DOHH2 (cell line): ENCODE results near the gene C20orf204.
A peak's percentile ranks its signal among the peaks of the same experiment; 100 is the strongest.

Source experiments
- H3F3A ChIP-seq: fragments of 200-600 bp; sonication (generic), shearing (Covaris generic); 2 replicates; pipeline ENCODE4 v1.6.0; 2016; ENCODE audit warnings: antibody characterized with exemption, mild to moderate bottlenecking; ENCODE audit not compliant: control insufficient read depth, insufficient read depth
- H3K27ac ChIP-seq: fragments of 200-600 bp; sonication (generic); 2 replicates; pipeline ENCODE4 v1.5.1; 2014; ENCODE audit warnings: low read depth, mild to moderate bottlenecking, low read length, moderate library complexity
- H3K27me3 ChIP-seq: fragments of 200-600 bp; sonication (generic); 2 replicates; pipeline ENCODE4 v1.6.1; 2014; ENCODE audit warnings: mild to moderate bottlenecking, low read length, mixed read lengths; ENCODE audit not compliant: control insufficient read depth
- H3K36me3 ChIP-seq: fragments of 200-600 bp; sonication (generic); 2 replicates; pipeline ENCODE4 v1.6.1; 2014; ENCODE audit warnings: mild to moderate bottlenecking, low read length, moderate library complexity, mixed read lengths; ENCODE audit not compliant: control insufficient read depth
- H3K4me1 ChIP-seq: fragments of 200-600 bp; sonication (generic); 2 replicates; pipeline ENCODE4 v1.6.1; 2014; ENCODE audit warnings: mild to moderate bottlenecking, low read length, mixed read lengths; ENCODE audit not compliant: control insufficient read depth
- H3K4me2 ChIP-seq: fragments of 200-600 bp; sonication (generic); 2 replicates; pipeline ENCODE4 v1.6.0; 2014; ENCODE audit warnings: mild to moderate bottlenecking, low read length, moderate library complexity
- H3K4me3 ChIP-seq: fragments of 200-600 bp; sonication (generic); 2 replicates; pipeline ENCODE4 v1.5.1; 2014; ENCODE audit warnings: mild to moderate bottlenecking, low read length, mixed read lengths
- H3K79me2 ChIP-seq: fragments of 200-600 bp; sonication (generic); 2 replicates; pipeline ENCODE4 v1.6.1; 2014; ENCODE audit warnings: mild to moderate bottlenecking, low read length, mixed read lengths; ENCODE audit not compliant: control insufficient read depth
- H3K9me2 ChIP-seq: fragments of 200-600 bp; sonication (generic); replicated peaks from 2 replicates; pipeline ENCODE4 v1.6.1; 2014; ENCODE audit warnings: mild to moderate bottlenecking, low read length, mixed read lengths; ENCODE audit not compliant: control insufficient read depth
- H3K9me3 ChIP-seq: fragments of 200-600 bp; sonication (generic); 2 replicates; pipeline ENCODE4 v1.6.1; 2014; ENCODE audit warnings: antibody characterized with exemption, low read length, mixed read lengths; ENCODE audit not compliant: control insufficient read depth, insufficient read depth
- H4K20me1 ChIP-seq: fragments of 200-600 bp; sonication (generic); 2 replicates; pipeline ENCODE4 v1.6.0; 2014; ENCODE audit warnings: low read depth, mild to moderate bottlenecking, antibody characterized with exemption, low read length, moderate library complexity; ENCODE audit not compliant: control insufficient read depth, insufficient read depth
- EZH2phosphoT487 ChIP-seq: fragments of 200-600 bp; sonication (generic); IDR thresholded peaks from 2 replicates; pipeline ENCODE4 v1.6.1; 2017; ENCODE audit warnings: borderline replicate concordance, mild to moderate bottlenecking, antibody characterized with exemption, low read length, moderate library complexity, mixed read lengths
- TF ChIP-seq, protein P1 (sequence below): fragments of 200-600 bp; sonication (generic); IDR thresholded peaks from one replicate; pipeline ENCODE4 v1.5.1; 2014; ENCODE audit warnings: antibody characterized with exemption, mild to moderate bottlenecking, low read depth, low read length; ENCODE audit not compliant: poor library complexity, severe bottlenecking

The C20orf204 gene

DNA sequence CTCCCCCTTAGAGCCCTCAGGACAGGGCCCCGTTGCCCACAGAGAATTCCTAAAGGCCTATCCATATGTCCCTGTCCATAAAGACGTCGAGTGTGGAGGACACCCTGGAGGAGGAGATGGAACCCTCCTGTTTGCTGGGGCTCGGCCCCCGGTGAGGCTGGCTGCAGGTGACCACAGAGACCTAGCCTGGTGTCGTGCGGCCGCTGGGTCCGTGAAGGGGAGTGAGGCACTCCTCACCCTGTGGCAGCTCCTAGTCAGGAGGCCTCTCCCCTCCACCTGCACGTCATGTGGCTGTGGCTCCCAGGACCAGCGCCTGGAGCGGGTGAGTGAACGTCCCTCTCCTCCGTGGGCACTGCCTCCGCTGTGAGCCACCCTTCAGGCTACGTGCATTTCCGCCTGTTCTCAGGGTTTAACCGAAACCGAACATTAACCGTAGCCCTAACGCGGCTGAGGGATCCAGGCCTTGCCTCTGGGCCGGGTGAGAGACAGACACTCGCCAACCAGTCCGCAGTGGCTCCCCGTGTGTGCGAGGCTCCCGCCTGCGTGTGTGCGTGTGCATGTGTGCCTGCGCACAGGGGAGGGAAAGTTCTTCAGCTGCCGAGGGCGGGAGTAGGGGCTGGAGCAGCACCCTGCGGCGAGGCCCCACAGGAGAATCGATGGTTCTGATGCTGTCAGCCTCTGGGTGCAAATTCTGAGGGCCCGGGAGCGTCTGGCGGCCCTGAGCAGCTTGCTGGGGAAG is 21.1 kb downstream of the C20orf204 start:
- H3K4me1 ChIP-seq = peaks cover 17% of the 10 kb centered on the region
- H3K36me3 ChIP-seq = no peaks in the 10 kb centered on the region
- H3K79me2 ChIP-seq = no peaks in the 10 kb centered on the region
- H3K4me3 ChIP-seq = no peak overlapping the region
- peaks cover 31% of the 10 kb centered on the region for H3K27me3 ChIP-seq
- H3K9me3 ChIP-seq = no peaks in the 10 kb centered on the region
- no peaks in the 10 kb centered on the region for H4K20me1 ChIP-seq
- H3K27ac ChIP-seq = no peak overlapping the region
- no peaks in the 10 kb centered on the region for H3K9me2 ChIP-seq
- H3F3A ChIP-seq = no peaks in the 10 kb centered on the region
- TF ChIP-seq, protein P1, sequence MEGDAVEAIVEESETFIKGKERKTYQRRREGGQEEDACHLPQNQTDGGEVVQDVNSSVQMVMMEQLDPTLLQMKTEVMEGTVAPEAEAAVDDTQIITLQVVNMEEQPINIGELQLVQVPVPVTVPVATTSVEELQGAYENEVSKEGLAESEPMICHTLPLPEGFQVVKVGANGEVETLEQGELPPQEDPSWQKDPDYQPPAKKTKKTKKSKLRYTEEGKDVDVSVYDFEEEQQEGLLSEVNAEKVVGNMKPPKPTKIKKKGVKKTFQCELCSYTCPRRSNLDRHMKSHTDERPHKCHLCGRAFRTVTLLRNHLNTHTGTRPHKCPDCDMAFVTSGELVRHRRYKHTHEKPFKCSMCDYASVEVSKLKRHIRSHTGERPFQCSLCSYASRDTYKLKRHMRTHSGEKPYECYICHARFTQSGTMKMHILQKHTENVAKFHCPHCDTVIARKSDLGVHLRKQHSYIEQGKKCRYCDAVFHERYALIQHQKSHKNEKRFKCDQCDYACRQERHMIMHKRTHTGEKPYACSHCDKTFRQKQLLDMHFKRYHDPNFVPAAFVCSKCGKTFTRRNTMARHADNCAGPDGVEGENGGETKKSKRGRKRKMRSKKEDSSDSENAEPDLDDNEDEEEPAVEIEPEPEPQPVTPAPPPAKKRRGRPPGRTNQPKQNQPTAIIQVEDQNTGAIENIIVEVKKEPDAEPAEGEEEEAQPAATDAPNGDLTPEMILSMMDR = no peak
- no peak for TF ChIP-seq EZH2phosphoT487
- peak overlapping the region; percentile 66; the same call in 1 of the 2 replicates for H3K4me2 ChIP-seq

DNA sequence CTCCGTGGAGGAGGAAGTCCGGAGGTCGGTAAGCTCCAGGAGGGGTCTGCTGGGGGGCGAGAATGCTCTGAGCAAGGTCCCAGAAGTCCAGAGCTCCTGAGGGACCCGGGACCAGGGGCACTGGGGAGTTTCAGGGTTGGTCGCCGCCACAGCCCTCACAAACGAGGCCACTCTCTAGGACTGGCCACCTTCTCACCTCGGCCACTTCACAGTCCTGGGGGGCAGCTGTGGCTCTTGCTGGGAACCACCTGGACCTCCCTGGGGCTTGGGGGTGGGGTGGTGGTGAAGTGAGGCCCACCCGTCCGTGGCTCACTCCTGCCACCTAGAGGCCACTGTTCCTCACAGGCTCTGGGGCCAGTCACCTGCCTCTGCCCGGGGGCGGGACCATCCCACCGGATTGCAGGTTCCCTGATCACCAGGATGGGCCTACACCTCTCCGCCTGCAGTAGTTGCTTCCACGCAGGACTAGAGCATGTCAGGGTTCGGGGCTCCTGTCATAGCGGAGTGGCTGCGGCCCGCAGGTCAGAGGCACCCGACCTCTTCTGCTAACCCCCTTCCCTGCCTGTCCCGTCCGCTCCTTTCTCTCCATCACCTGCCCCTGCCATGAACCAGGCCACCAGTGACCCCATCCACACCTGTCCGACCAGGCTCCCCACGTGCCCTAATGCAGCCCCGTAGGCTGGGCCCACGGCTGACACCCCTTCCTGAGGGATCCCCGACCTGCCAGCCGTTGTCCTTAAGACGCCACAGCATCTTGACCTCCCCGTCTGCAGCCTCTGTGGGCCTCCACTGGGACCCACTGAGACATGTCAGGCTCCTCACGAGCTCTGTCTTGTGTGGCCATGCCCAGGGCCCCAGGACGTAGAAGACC is 21.9 kb downstream of the C20orf204 start:
- Histone ChIP-seq H3F3A (no peaks in the 10 kb centered on the region), H3K27ac (no peak overlapping the region), H4K20me1 (no peaks in the 10 kb centered on the region), H3K36me3 (no peaks in the 10 kb centered on the region), H3K9me3 (no peaks in the 10 kb centered on the region), H3K27me3 (peaks cover 24% of the 10 kb centered on the region), H3K9me2 (no peaks in the 10 kb centered on the region), H3K4me3 (peak overlapping the region; percentile 54), H3K4me1 (peaks cover 24% of the 10 kb centered on the region), H3K4me2 (peak overlapping the region; percentile 66), H3K79me2 (no peaks in the 10 kb centered on the region)
- TF ChIP-seq EZH2phosphoT487 = no peak
- TF ChIP-seq, protein P1 = peak; percentile 87

DNA sequence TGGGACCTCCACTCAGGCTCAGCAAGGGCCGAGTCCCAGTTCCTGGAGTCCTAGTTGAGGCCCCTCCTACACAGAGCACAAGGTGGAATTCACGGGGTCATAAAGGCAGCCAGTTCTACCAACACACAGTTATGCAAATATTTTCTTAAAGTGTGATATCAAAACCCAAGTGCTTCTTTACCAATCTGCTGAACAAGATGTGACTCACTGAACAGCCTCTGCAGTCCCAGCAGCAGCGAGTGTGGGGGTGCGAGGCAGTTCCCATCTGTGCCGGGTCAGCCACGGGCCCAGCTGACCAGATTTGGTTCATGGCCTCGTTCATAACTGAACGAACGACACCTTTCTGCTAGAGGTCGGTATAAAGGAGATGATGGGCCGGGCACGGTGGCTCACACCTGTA is 22.6 kb downstream of the C20orf204 start:
- H3F3A ChIP-seq = no peaks in the 10 kb centered on the region
- H3K27me3 ChIP-seq = peaks cover 19% of the 10 kb centered on the region
- H4K20me1 ChIP-seq = no peaks in the 10 kb centered on the region
- H3K9me3 ChIP-seq = no peaks in the 10 kb centered on the region
- no peaks in the 10 kb centered on the region for H3K9me2 ChIP-seq
- H3K4me3 ChIP-seq = peak overlapping the region; percentile 54
- H3K79me2 ChIP-seq = peaks cover 4% of the 10 kb centered on the region
- no peak overlapping the region for H3K27ac ChIP-seq
- peak overlapping the region; percentile 66 for H3K4me2 ChIP-seq
- H3K4me1 ChIP-seq = peaks cover 26% of the 10 kb centered on the region
- H3K36me3 ChIP-seq = no peaks in the 10 kb centered on the region
- no peak for TF ChIP-seq EZH2phosphoT487
- TF ChIP-seq, protein P1 = no peak
